ENCODE results near the gene PXYLP1. TPM values are rescaled to one million over a fixed set of nuclear protein-coding genes. Genes with fewer than 3 reads are reported as not detected.
A peak's percentile ranks its signal among the peaks of the same experiment; 100 is the strongest.

The PXYLP1 gene
- total RNA-seq, 1 donor: 6.5 TPM

GRCh38 chr3:141280086-141280485, 48.5 kb downstream of the PXYLP1 start:
- H3K4me2 ChIP-seq (ENCODE audit: insufficient read depth, low read length): peak overlapping the region; percentile 26
- TF ChIP-seq CTCF (IDR thresholded peaks at IDR 0.05; ENCODE audit: extremely low read depth, low read depth, low read length): no peak
- H3K9me3 ChIP-seq (ENCODE audit: low read depth, low read length): no peaks in the 10 kb centered on the region
- no peaks in the 10 kb centered on the region for H3K36me3 ChIP-seq (ENCODE audit: insufficient read depth, low read length)
- no peak overlapping the region for H3K4me3 ChIP-seq (ENCODE audit: insufficient read depth, low read length)
- no peaks in the 10 kb centered on the region for H3K27me3 ChIP-seq (ENCODE audit: insufficient read depth, low read length)
- H3K4me1 ChIP-seq (ENCODE audit: insufficient read depth, low read length): peaks cover 24% of the 10 kb centered on the region
- DNase-seq (ENCODE audit: insufficient read length, low spot score, missing footprints): no peak
- H2AFZ ChIP-seq (ENCODE audit: low read length): no peak overlapping the region
- peak overlapping the region; percentile 17 for H3K27ac ChIP-seq (ENCODE audit: low read depth, low read length)
- H4K20me1 ChIP-seq (ENCODE audit: insufficient read depth, low read length): no peaks in the 10 kb centered on the region
- no peaks in the 10 kb centered on the region for H3K79me2 ChIP-seq (ENCODE audit: insufficient read depth, low read length)

- Histone ChIP-seq H3K36me3 (ENCODE audit: insufficient read depth, low read length) (no peaks in the 10 kb centered on the region), H3K4me3 (ENCODE audit: insufficient read depth, low read length) (no peak overlapping the region), H3K79me2 (ENCODE audit: insufficient read depth, low read length) (no peaks in the 10 kb centered on the region), H3K4me1 (ENCODE audit: insufficient read depth, low read length) (peaks cover 20% of the 10 kb centered on the region), H3K27me3 (ENCODE audit: insufficient read depth, low read length) (no peaks in the 10 kb centered on the region), H3K4me2 (ENCODE audit: insufficient read depth, low read length) (no peak overlapping the region), H3K27ac (ENCODE audit: low read depth, low read length) (no peak overlapping the region), H4K20me1 (ENCODE audit: insufficient read depth, low read length) (no peaks in the 10 kb centered on the region), H2AFZ (ENCODE audit: low read length) (no peak overlapping the region), H3K9me3 (ENCODE audit: low read depth, low read length) (no peaks in the 10 kb centered on the region)
- no peak for DNase-seq (ENCODE audit: insufficient read length, low spot score, missing footprints)
- no peak for TF ChIP-seq CTCF (IDR thresholded peaks at IDR 0.05; ENCODE audit: extremely low read depth, low read depth, low read length)
Measured at GRCh38 chr3:141280690-141281089, 49.1 kb downstream of the PXYLP1 start.

- H3K4me2 ChIP-seq (ENCODE audit: insufficient read depth, low read length): no peak overlapping the region
- H3K27me3 ChIP-seq (ENCODE audit: insufficient read depth, low read length): no peaks in the 10 kb centered on the region
- no peaks in the 10 kb centered on the region for H3K36me3 ChIP-seq (ENCODE audit: insufficient read depth, low read length)
- H3K4me1 ChIP-seq (ENCODE audit: insufficient read depth, low read length): peaks cover 3% of the 10 kb centered on the region
- no peak overlapping the region for H2AFZ ChIP-seq (ENCODE audit: low read length)
- no peak overlapping the region for H3K27ac ChIP-seq (ENCODE audit: low read depth, low read length)
- DNase-seq (ENCODE audit: insufficient read length, low spot score, missing footprints): no peak
- H3K79me2 ChIP-seq (ENCODE audit: insufficient read depth, low read length): no peaks in the 10 kb centered on the region
- no peak overlapping the region for H3K4me3 ChIP-seq (ENCODE audit: insufficient read depth, low read length)
- TF ChIP-seq CTCF (IDR thresholded peaks at IDR 0.05; ENCODE audit: extremely low read depth, low read depth, low read length): no peak
- H4K20me1 ChIP-seq (ENCODE audit: insufficient read depth, low read length): no peaks in the 10 kb centered on the region
- no peaks in the 10 kb centered on the region for H3K9me3 ChIP-seq (ENCODE audit: low read depth, low read length)
Measured at GRCh38 chr3:141285570-141285969, 53.9 kb downstream of the PXYLP1 start.

- TF ChIP-seq CTCF (IDR thresholded peaks at IDR 0.05; ENCODE audit: extremely low read depth, low read depth, low read length): no peak
- Histone ChIP-seq H3K4me3 (ENCODE audit: insufficient read depth, low read length) (no peak overlapping the region), H4K20me1 (ENCODE audit: insufficient read depth, low read length) (no peaks in the 10 kb centered on the region), H3K9me3 (ENCODE audit: low read depth, low read length) (no peaks in the 10 kb centered on the region), H3K27ac (ENCODE audit: low read depth, low read length) (no peak overlapping the region), H3K79me2 (ENCODE audit: insufficient read depth, low read length) (no peaks in the 10 kb centered on the region), H3K4me1 (ENCODE audit: insufficient read depth, low read length) (no peaks in the 10 kb centered on the region), H3K36me3 (ENCODE audit: insufficient read depth, low read length) (no peaks in the 10 kb centered on the region), H2AFZ (ENCODE audit: low read length) (no peak overlapping the region), H3K4me2 (ENCODE audit: insufficient read depth, low read length) (no peak overlapping the region), H3K27me3 (ENCODE audit: insufficient read depth, low read length) (no peaks in the 10 kb centered on the region)
- DNase-seq (ENCODE audit: insufficient read length, low spot score, missing footprints): no peak
Measured at GRCh38 chr3:141286856-141287255, 55.2 kb downstream of the PXYLP1 start.

Data from osteoblast (primary cell).